Retinal pigment epithelial cell (primary cell): ENCODE data around the gene PSRC1.

ENCODE experiments used
- DNase-seq: peaks from one replicate; pipeline ENCODE4 v3.0.0-alpha.2; 2010; ENCODE audit warnings: low read depth
- H3K4me3 ChIP-seq: 2 replicates; pipeline ENCODE4 v1.5.1; 2011; ENCODE audit warnings: mild to moderate bottlenecking, low read length, control low read depth, moderate library complexity
- TF ChIP-seq, protein P1 (sequence below): conservative IDR thresholded peaks from 2 replicates; pipeline ENCODE4 v1.5.1; 2011; ENCODE audit warnings: low read depth, low read length, control low read depth, inconsistent platforms

Gene PSRC1

DNA sequence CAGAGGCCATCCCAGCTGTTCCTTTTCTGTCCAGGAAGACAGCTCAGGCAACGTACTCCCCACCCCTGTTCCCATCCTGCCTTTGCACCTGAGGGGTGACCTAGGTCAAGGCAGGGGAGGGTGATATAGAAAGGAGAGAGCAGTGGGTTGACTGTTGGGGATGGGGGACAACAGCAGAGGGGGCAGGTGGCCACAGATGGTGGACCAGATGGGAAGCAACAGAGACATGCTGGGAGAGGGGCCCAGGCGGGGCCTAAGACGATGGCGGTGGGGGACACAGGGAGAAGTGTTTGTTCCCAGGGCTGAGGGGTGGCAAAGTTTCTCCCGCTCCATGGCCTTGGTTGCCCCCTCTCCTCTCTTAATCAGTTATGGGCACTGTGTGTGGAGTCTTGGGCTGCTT, 27.3 kb downstream of the PSRC1 start:
- H3K4me3 ChIP-seq, result no peak overlapping the region
- TF ChIP-seq, protein P1, sequence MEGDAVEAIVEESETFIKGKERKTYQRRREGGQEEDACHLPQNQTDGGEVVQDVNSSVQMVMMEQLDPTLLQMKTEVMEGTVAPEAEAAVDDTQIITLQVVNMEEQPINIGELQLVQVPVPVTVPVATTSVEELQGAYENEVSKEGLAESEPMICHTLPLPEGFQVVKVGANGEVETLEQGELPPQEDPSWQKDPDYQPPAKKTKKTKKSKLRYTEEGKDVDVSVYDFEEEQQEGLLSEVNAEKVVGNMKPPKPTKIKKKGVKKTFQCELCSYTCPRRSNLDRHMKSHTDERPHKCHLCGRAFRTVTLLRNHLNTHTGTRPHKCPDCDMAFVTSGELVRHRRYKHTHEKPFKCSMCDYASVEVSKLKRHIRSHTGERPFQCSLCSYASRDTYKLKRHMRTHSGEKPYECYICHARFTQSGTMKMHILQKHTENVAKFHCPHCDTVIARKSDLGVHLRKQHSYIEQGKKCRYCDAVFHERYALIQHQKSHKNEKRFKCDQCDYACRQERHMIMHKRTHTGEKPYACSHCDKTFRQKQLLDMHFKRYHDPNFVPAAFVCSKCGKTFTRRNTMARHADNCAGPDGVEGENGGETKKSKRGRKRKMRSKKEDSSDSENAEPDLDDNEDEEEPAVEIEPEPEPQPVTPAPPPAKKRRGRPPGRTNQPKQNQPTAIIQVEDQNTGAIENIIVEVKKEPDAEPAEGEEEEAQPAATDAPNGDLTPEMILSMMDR, result no peak
- no peak for DNase-seq

DNA sequence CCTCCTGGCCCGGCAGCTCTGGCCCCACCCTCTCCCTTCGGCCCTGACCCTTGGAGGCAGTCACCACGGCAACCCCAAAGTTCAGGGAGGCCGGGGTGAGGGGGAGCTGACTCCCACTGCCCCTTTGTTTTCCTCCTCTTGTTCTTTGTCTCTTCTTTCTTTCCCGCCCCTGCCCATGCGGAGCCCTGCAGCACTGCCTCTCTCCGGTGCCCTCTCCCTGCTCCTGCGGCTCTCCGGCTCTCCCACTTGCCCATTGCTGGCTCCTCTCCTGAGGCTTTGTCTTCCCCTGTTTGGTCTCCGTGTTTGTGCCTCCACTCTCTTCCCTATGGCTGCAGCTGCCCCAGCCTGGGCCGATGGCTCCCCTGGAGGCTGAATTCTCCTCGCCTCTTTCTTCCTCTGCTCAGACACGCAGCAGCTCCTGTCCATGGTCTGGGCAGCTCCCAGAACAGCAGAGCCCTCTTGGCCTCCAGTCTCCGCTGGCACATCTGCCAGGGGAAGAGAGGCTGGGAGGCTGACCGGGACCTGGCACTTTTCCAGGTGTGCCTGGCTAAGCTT, 27.8 kb downstream of the PSRC1 start:
- DNase-seq, result no peak
- no peak overlapping the region for H3K4me3 ChIP-seq
- TF ChIP-seq, protein P1, result peak; percentile 27

DNA sequence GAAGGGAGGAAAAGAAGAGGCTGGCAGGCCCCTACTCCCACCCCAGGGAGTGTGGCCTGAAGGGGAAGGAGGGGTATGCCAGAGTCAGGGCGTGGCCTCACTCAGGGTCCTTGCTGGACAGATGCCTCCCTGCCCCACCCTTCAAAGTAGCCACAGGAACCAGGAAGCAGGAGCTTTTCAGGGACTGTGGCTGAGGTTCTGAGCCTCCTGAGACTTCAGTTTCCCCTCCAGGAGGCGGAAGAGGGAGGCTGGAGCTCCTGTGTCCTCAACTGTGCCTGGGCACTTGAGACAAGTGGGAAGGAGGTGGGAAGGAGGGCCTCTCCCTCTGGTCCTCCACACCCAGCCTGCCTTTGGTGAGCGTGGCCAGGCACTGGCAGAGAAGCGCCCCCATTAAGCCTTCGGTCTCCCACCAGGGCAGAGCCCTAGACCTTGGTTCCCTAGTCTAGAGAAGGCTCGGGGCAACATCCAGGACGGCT, 28.3 kb downstream of the PSRC1 start:
- TF ChIP-seq, protein P1, result peak; percentile 1
- no peak overlapping the region for H3K4me3 ChIP-seq
- DNase-seq, result no peak

DNA sequence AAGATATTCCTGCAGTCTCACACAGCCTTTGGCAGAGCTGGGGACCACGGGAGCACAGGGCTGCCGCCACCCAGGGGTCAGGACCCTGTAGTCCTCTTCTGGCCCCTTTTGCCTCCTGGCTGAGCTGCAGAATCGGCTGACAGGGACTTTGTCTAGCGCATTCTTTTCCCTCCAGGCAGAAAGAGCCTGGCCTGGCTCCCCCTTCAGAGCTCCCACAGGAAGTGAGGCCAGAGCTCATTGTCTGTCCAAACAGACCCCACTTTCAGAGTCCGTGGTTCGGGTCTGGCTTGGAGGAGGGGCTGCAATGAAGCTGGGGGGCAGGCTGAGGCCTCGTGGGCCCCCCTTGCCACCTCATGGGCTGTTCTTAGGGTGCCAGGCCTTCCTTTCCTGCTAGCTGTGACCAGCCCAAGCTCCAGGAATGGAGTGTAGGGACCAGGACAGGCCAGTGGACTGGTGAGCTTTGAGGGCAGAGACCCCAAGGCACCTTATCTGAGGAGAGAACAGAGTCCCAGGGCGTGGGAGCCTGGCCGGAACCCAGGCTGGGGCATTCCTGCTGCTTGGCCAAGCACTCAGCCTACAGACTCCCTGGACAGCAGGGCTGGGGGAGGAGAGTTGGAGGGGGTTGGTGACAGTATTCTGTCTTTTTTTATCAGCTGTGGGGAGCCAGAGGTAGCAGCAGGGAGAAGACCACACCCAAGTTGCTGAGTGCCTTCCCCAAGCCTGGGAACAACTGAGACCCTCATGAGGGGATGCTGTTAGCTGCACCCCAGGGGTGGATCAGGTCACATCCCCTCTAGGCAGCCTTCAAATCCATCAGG, 28.9 kb downstream of the PSRC1 start:
- DNase-seq, result no peak
- TF ChIP-seq, protein P1, result no peak
- no peak overlapping the region for H3K4me3 ChIP-seq

DNA sequence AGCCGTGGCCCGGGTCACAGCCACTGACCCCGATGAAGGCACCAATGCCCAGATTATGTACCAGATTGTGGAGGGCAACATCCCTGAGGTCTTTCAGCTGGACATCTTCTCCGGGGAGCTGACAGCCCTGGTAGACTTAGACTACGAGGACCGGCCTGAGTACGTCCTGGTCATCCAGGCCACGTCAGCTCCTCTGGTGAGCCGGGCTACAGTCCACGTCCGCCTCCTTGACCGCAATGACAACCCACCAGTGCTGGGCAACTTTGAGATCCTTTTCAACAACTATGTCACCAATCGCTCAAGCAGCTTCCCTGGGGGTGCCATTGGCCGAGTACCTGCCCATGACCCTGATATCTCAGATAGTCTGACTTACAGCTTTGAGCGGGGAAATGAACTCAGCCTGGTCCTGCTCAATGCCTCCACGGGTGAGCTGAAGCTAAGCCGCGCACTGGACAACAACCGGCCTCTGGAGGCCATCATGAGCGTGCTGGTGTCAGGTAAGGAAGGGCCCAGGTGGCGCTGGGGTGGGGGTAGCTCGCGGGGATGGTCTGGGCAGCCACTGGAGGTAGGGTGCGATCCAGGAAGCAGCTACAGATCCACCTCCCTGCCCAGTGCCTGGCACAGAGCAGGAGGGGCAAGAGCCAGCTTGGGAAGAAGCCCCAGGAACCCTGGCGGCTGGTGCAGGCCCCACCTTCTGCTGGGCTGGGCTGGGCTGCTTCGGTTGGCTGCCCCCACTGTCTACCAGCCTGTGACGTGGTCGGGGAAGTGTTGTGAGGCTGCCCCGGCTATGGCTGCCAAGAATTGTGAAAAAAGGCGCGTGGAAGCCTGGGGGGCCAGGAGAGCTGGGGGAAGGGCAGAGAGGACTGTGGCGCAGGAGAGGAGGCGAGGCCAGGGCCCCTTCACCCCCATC, 29.8 kb downstream of the PSRC1 start:
- no peak for DNase-seq
- TF ChIP-seq, protein P1, result no peak
- no peak overlapping the region for H3K4me3 ChIP-seq

DNA sequence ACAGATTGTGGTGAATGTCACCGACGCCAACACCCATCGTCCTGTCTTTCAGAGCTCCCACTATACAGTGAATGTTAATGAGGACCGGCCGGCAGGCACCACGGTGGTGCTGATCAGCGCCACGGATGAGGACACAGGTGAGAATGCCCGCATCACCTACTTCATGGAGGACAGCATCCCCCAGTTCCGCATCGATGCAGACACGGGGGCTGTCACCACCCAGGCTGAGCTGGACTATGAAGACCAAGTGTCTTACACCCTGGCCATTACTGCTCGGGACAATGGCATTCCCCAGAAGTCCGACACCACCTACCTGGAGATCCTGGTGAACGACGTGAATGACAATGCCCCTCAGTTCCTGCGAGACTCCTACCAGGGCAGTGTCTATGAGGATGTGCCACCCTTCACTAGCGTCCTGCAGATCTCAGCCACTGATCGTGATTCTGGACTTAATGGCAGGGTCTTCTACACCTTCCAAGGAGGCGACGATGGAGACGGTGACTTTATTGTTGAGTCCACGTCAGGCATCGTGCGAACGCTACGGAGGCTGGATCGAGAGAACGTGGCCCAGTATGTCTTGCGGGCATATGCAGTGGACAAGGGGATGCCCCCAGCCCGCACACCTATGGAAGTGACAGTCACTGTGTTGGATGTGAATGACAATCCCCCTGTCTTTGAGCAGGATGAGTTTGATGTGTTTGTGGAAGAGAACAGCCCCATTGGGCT, 30.6 kb downstream of the PSRC1 start:
- TF ChIP-seq, protein P1, result no peak
- no peak for DNase-seq
- no peak overlapping the region for H3K4me3 ChIP-seq
